Purkinje cell (primary cell): ENCODE data around the gene ARIH2. TPM values are rescaled to one million over a fixed set of nuclear protein-coding genes. Genes with fewer than 3 reads are reported as not detected.

Source experiments
- polyA plus RNA-seq: library from polyadenylated mRNA; unstranded; fragments of >200 nt; fragmentation: Nextera tagmentation; gene quantifications from 2 replicates; pipeline ENCODE4 v1.2.1, GENCODE V29; 2014

ARIH2 gene
- polyA plus RNA-seq = 9.2 and 11.0 TPM in 2 replicates

GRCh38 chr3:48918388-48919214 lies at the start of gene ARIH2:
ARIH2 (plus strand) TSS chr3:48918842; CDS start chr3:48927559, 8,717 bp downstream.

GRCh38 chr3:48898383-48899234 lies 20.0 kb upstream of the ARIH2 start, which contains the start of gene SLC25A20:
SLC25A20 (minus strand) TSS chr3:48898882; CDS start chr3:48898794, 88 bp downstream.

GRCh38 chr3:48989796-48990635 lies 71.4 kb downstream of the ARIH2 start, which contains the start of gene P4HTM:
P4HTM (plus strand) TSS chr3:48990241; CDS start chr3:48990257, 16 bp downstream.

GRCh38 chr3:49007068-49007770 lies 88.6 kb downstream of the ARIH2 start, which contains the start of gene WDR6:
WDR6 (plus strand) TSS chr3:49007391; CDS start chr3:49007432, 41 bp downstream.

GRCh38 chr3:49017971-49018706 lies 99.5 kb downstream of the ARIH2 start, which contains the start of gene DALRD3:
DALRD3 (minus strand) TSS chr3:49018580; CDS start chr3:49018564, 16 bp downstream.

GRCh38 chr3:49021813-49022687 lies 103.4 kb downstream of the ARIH2 start, which contains the start of gene NDUFAF3:
NDUFAF3 (plus strand) TSS chr3:49022121; CDS start chr3:49022145, 24 bp downstream.

GRCh38 chr3:49028673-49029562 lies 110.3 kb downstream of the ARIH2 start, which contains the start of gene IMPDH2:
IMPDH2 (minus strand) TSS chr3:49029398; CDS start chr3:49029350, 48 bp downstream.

Other genes with a start within 250 kb of the ARIH2 start
- 8.5 and 10.9 TPM in 2 replicates for gene NCKIPSD, start 232.9 kb upstream of the ARIH2 start, polyA plus RNA-seq
- gene IP6K2, start 201.6 kb upstream of the ARIH2 start, polyA plus RNA-seq = 47.0 and 56.5 TPM in 2 replicates
- 0.83 and 3.3 TPM in 2 replicates for gene PRKAR2A, start 71.0 kb upstream of the ARIH2 start, polyA plus RNA-seq
- 3.5 and 6.6 TPM in 2 replicates for gene SLC25A20, start 20.0 kb upstream of the ARIH2 start, polyA plus RNA-seq
- gene P4HTM, start 71.4 kb downstream of the ARIH2 start, polyA plus RNA-seq = 91.4 and 105 TPM in 2 replicates
- gene WDR6, start 88.5 kb downstream of the ARIH2 start, polyA plus RNA-seq = 4.4 and 6.2 TPM in 2 replicates
- gene DALRD3, start 99.7 kb downstream of the ARIH2 start, polyA plus RNA-seq = 12.5 and 13.3 TPM in 2 replicates
- 158 and 201 TPM in 2 replicates for gene NDUFAF3, start 103.3 kb downstream of the ARIH2 start, polyA plus RNA-seq
- gene IMPDH2, start 110.6 kb downstream of the ARIH2 start, polyA plus RNA-seq = 45.7 and 59.5 TPM in 2 replicates
- 23.9 and 36.7 TPM in 2 replicates for gene QRICH1, start 175.2 kb downstream of the ARIH2 start, polyA plus RNA-seq
- 58.5 and 59.6 TPM in 2 replicates for gene QARS1, start 185.9 kb downstream of the ARIH2 start, polyA plus RNA-seq
- 2.1 and 3.5 TPM in 2 replicates for gene USP19, start 202.0 kb downstream of the ARIH2 start, polyA plus RNA-seq
- gene LAMB2, start 214.2 kb downstream of the ARIH2 start, polyA plus RNA-seq = 12.6 and 20.2 TPM in 2 replicates
- 0.71 TPM in 1 of 2 replicates, not detected in the other for gene CCDC71, start 247.5 kb downstream of the ARIH2 start, polyA plus RNA-seq